ENCODE results near the gene RAD51B.

Gene RAD51B

GRCh38 chr14:68730348-68730747 lies 910.8 kb downstream of the RAD51B start:
- Histone ChIP-seq H3K36me3 (replicated peaks) (no peaks in the 10 kb centered on the region), H3K27ac (no peak overlapping the region), H3K27me3 (replicated peaks) (no peaks in the 10 kb centered on the region), H3K4me3 (ENCODE audit: low read depth, low read length) (no peak overlapping the region)
- no peak for DNase-seq
- TF ChIP-seq CTCF (IDR thresholded peaks at IDR 0.05; ENCODE audit: low read depth, low read length, missing control alignments): no peak
- in situ Hi-C loops (cut with HindIII; ENCODE audit: low pct_ligation_motif_present, low sequenced_read_pairs): no loop called here

GRCh38 chr14:68730811-68731425 lies 911.3 kb downstream of the RAD51B start:
- in situ Hi-C loops (cut with HindIII; ENCODE audit: low pct_ligation_motif_present, low sequenced_read_pairs): no loop called here
- DNase-seq: no peak
- Histone ChIP-seq H3K4me3 (ENCODE audit: low read depth, low read length) (no peak overlapping the region), H3K27ac (no peak overlapping the region), H3K27me3 (replicated peaks) (no peaks in the 10 kb centered on the region), H3K36me3 (replicated peaks) (no peaks in the 10 kb centered on the region)
- TF ChIP-seq CTCF (IDR thresholded peaks at IDR 0.05; ENCODE audit: low read depth, low read length, missing control alignments): no peak

GRCh38 chr14:68733086-68733914 lies 913.7 kb downstream of the RAD51B start:
- H3K4me3 ChIP-seq (ENCODE audit: low read depth, low read length): no peak overlapping the region
- H3K36me3 ChIP-seq (replicated peaks): no peaks in the 10 kb centered on the region
- H3K27ac ChIP-seq: no peak overlapping the region
- in situ Hi-C loops (cut with HindIII; ENCODE audit: low pct_ligation_motif_present, low sequenced_read_pairs): no loop called here
- DNase-seq: no peak
- H3K27me3 ChIP-seq (replicated peaks): no peaks in the 10 kb centered on the region
- TF ChIP-seq CTCF (IDR thresholded peaks at IDR 0.05; ENCODE audit: low read depth, low read length, missing control alignments): no peak

- H3K27ac ChIP-seq: no peak overlapping the region
- no peaks in the 10 kb centered on the region for H3K36me3 ChIP-seq (replicated peaks)
- in situ Hi-C loops (cut with HindIII; ENCODE audit: low pct_ligation_motif_present, low sequenced_read_pairs): no loop called here
- DNase-seq: no peak
- TF ChIP-seq CTCF (IDR thresholded peaks at IDR 0.05; ENCODE audit: low read depth, low read length, missing control alignments): no peak
- H3K27me3 ChIP-seq (replicated peaks): no peaks in the 10 kb centered on the region
- H3K4me3 ChIP-seq (ENCODE audit: low read depth, low read length): no peak overlapping the region
Measured at GRCh38 chr14:68734231-68734732, 914.7 kb downstream of the RAD51B start.

- no peak overlapping the region for H3K4me3 ChIP-seq (ENCODE audit: low read depth, low read length)
- no peaks in the 10 kb centered on the region for H3K36me3 ChIP-seq (replicated peaks)
- in situ Hi-C loops (cut with HindIII; ENCODE audit: low pct_ligation_motif_present, low sequenced_read_pairs): no loop called here
- no peaks in the 10 kb centered on the region for H3K27me3 ChIP-seq (replicated peaks)
- DNase-seq: no peak
- no peak overlapping the region for H3K27ac ChIP-seq
- TF ChIP-seq CTCF (IDR thresholded peaks at IDR 0.05; ENCODE audit: low read depth, low read length, missing control alignments): no peak
Measured at GRCh38 chr14:68735856-68736255, 916.3 kb downstream of the RAD51B start.
